Hematopoietic multipotent progenitor cell treated with erythropoietin and hydrocortisone succinate and interleukin-3 and kit ligand, for 17 days (in vitro differentiated cells): ENCODE measurements around the gene DAGLA.
"Not testable (repeated sequence)": the region's sequence is repeated elsewhere in the genome, so short reads cannot be mapped to it uniquely, and the experiment has no call there.

Source experiments
- DNase-seq: peaks from one replicate; pipeline ENCODE4 v3.0.0-alpha.2; 2015; ENCODE audit warnings: low spot score

Gene DAGLA

GRCh38 chr11:61667684-61668305 is 12.4 kb upstream of the DAGLA start:
- DNase-seq = no peak

- DNase-seq = no peak
Measured at GRCh38 chr11:61669417-61669816, 10.8 kb upstream of the DAGLA start.

- DNase-seq = no peak
Measured at GRCh38 chr11:61670626-61671025, 9.6 kb upstream of the DAGLA start.

- no peak for DNase-seq
Measured at GRCh38 chr11:61671527-61671926, 8.7 kb upstream of the DAGLA start.

GRCh38 chr11:61673946-61674467 is 6.2 kb upstream of the DAGLA start:
- not testable (repeated sequence) for DNase-seq

- DNase-seq = no peak
Measured at GRCh38 chr11:61675826-61676225, 4.4 kb upstream of the DAGLA start.

- DNase-seq = no peak
Measured at GRCh38 chr11:61679296-61679695, 895 bp upstream of the DAGLA start.

GRCh38 chr11:61680622-61681221 is 531 bp downstream of the DAGLA start:
- DNase-seq = no peak

GRCh38 chr11:61682093-61682732 is 2.0 kb downstream of the DAGLA start:
- no peak for DNase-seq

- no peak for DNase-seq
Measured at GRCh38 chr11:61682906-61683675, 2.9 kb downstream of the DAGLA start.

- DNase-seq = no peak
Measured at GRCh38 chr11:61683961-61684869, 4.0 kb downstream of the DAGLA start.

- no peak for DNase-seq
Measured at GRCh38 chr11:61684870-61685616, 4.9 kb downstream of the DAGLA start.

- no peak for DNase-seq
Measured at GRCh38 chr11:61685617-61685967, 5.4 kb downstream of the DAGLA start.

- no peak for DNase-seq
Measured at GRCh38 chr11:61686066-61686465, 5.9 kb downstream of the DAGLA start.

GRCh38 chr11:61686469-61686868 is 6.3 kb downstream of the DAGLA start:
- no peak for DNase-seq

- no peak for DNase-seq
Measured at GRCh38 chr11:61687420-61687819, 7.2 kb downstream of the DAGLA start.

- no peak for DNase-seq
Measured at GRCh38 chr11:61688365-61689163, 8.4 kb downstream of the DAGLA start.

- DNase-seq = no peak
Measured at GRCh38 chr11:61689164-61689496, 8.9 kb downstream of the DAGLA start.

GRCh38 chr11:61690706-61691379 is 10.7 kb downstream of the DAGLA start:
- no peak for DNase-seq
